ENCODE data around the gene SERPINA6. TPM values are rescaled to one million over a fixed set of nuclear protein-coding genes. Genes with fewer than 3 reads are reported as not detected.

The SERPINA6 gene
- total RNA-seq, 1 experiment from 2014 or later = not detected

DNA sequence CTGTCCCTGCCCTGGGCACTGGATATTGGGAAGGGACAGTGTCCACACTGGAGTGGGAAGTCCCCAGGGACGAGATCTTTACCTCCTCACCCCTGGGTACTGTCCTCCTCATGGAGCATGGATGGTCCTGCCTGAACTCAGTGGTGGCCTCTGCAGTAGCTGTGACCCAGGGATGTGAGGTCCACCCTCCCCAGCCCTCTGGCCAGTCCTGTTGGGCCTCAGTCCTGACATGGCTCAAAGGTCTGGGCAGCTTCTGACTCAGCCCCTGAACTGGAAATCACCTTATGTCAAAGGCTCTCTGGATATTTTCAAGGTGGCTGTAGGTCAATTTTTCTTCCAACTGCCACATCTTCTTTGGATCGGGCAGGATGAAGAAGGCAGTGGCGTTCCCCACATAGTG, 40.9 kb upstream of the SERPINA6 start:
- Histone ChIP-seq H3K9me3 (ENCODE audit: insufficient read depth, low read depth) (no peaks in the 10 kb centered on the region), H3K27me3 (ENCODE audit: insufficient read depth, low read depth) (peaks cover 10% of the 10 kb centered on the region), H3K4me1 (replicated peaks; ENCODE audit: insufficient read depth) (no peaks in the 10 kb centered on the region), H4K20me1 (ENCODE audit: insufficient read depth) (no peaks in the 10 kb centered on the region), H3K9me2 (ENCODE audit: insufficient read depth) (no peaks in the 10 kb centered on the region), H2AFZ (no peak overlapping the region), H3K4me2 (no peak overlapping the region), H3F3A (ENCODE audit: insufficient read depth, low read depth) (no peaks in the 10 kb centered on the region), H3K36me3 (ENCODE audit: low read depth) (no peaks in the 10 kb centered on the region), H3K4me3 (no peak overlapping the region), H3K79me2 (ENCODE audit: low read depth) (no peaks in the 10 kb centered on the region), H3K27ac (no peak overlapping the region)
- POLR2A ChIA-PET (ENCODE audit: unreplicated experiment) = no interaction called here
- CTCF ChIA-PET = no interaction called here
- TF ChIP-seq, protein P1, sequence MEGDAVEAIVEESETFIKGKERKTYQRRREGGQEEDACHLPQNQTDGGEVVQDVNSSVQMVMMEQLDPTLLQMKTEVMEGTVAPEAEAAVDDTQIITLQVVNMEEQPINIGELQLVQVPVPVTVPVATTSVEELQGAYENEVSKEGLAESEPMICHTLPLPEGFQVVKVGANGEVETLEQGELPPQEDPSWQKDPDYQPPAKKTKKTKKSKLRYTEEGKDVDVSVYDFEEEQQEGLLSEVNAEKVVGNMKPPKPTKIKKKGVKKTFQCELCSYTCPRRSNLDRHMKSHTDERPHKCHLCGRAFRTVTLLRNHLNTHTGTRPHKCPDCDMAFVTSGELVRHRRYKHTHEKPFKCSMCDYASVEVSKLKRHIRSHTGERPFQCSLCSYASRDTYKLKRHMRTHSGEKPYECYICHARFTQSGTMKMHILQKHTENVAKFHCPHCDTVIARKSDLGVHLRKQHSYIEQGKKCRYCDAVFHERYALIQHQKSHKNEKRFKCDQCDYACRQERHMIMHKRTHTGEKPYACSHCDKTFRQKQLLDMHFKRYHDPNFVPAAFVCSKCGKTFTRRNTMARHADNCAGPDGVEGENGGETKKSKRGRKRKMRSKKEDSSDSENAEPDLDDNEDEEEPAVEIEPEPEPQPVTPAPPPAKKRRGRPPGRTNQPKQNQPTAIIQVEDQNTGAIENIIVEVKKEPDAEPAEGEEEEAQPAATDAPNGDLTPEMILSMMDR (conservative IDR thresholded peaks at IDR 0.05) = no peak
- TF ChIP-seq EZH2 (IDR thresholded peaks at IDR 0.05; ENCODE audit: low read depth) = no peak
- intact Hi-C loops (cut with micrococcal nuclease; ENCODE audit: unreplicated experiment) = no loop called here
- no peak for DNase-seq
- BruUV-seq (replicated peaks) = no TSS peak

DNA sequence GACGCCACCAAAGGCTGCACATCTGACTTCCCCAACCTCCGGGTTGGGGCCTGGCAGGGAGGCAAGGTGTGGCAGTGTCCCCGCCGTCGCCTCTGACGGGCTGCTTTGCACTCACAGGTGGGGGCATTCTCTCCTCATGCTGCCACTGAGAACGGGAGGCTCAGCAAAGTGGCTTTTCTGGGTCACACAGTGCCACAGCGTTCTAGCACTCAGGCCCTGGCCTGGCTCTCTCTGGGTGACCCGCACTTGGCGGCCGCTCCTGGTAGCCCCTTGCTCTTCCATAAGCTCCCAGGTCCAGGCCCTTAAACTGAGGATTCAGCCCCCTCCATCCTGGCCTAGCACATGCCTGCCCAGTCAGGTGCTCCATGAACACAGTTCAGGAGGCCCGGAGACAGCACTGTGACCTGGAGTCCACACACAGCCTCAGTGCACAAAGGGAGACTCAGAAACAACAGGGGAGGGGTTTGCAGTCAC, 40.1 kb upstream of the SERPINA6 start:
- no peak overlapping the region for H3K4me2 ChIP-seq
- BruUV-seq (replicated peaks) = no TSS peak
- H3K27ac ChIP-seq = no peak overlapping the region
- H3K4me3 ChIP-seq = no peak overlapping the region
- no peaks in the 10 kb centered on the region for H3K4me1 ChIP-seq (replicated peaks; ENCODE audit: insufficient read depth)
- no peaks in the 10 kb centered on the region for H3K9me2 ChIP-seq (ENCODE audit: insufficient read depth)
- no peaks in the 10 kb centered on the region for H3K36me3 ChIP-seq (ENCODE audit: low read depth)
- H3K27me3 ChIP-seq (ENCODE audit: insufficient read depth, low read depth) = peaks cover 10% of the 10 kb centered on the region
- no peaks in the 10 kb centered on the region for H3K9me3 ChIP-seq (ENCODE audit: insufficient read depth, low read depth)
- no peak for DNase-seq
- no peak overlapping the region for H2AFZ ChIP-seq
- intact Hi-C loops (cut with micrococcal nuclease; ENCODE audit: unreplicated experiment) = no loop called here
- no peaks in the 10 kb centered on the region for H3F3A ChIP-seq (ENCODE audit: insufficient read depth, low read depth)
- ChIA-PET CTCF (no interaction called here), POLR2A (ENCODE audit: unreplicated experiment) (interaction anchor here (0.6 kb wide), 1 partner anchor 1633 kb away, joined by 3 read pairs; no protein-coding TSS in a partner anchor)
- no peaks in the 10 kb centered on the region for H4K20me1 ChIP-seq (ENCODE audit: insufficient read depth)
- no peaks in the 10 kb centered on the region for H3K79me2 ChIP-seq (ENCODE audit: low read depth)
- TF ChIP-seq EZH2 (IDR thresholded peaks at IDR 0.05; ENCODE audit: low read depth) = no peak
- TF ChIP-seq, protein P1 (conservative IDR thresholded peaks at IDR 0.05) = no peak

DNA sequence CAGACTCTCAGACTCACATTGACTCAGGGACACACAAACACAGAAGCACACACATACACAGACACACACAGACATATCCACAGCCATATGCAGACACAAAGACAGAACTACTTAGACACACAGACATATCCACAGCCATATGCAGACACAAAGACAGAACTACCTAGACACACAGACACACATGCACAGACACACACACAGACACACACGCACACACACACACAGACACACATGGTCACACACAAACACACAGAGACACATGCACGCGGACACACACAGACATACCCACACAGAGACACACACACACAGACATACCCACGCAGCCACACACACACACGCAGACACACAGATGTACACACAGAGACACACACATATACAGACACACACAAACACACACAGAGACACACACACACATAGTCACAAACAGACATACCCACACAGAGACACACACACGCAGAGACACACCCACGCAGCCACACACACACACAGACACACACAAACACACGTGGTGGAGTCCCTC, 39.5 kb upstream of the SERPINA6 start:
- no TSS peak for BruUV-seq (replicated peaks)
- no peak for TF ChIP-seq EZH2 (IDR thresholded peaks at IDR 0.05; ENCODE audit: low read depth)
- TF ChIP-seq, protein P1 (conservative IDR thresholded peaks at IDR 0.05) = no peak
- no peak overlapping the region for H3K4me2 ChIP-seq
- intact Hi-C loops (cut with micrococcal nuclease; ENCODE audit: unreplicated experiment) = no loop called here
- no peak overlapping the region for H3K27ac ChIP-seq
- H3K9me3 ChIP-seq (ENCODE audit: insufficient read depth, low read depth) = no peaks in the 10 kb centered on the region
- no peaks in the 10 kb centered on the region for H3K79me2 ChIP-seq (ENCODE audit: low read depth)
- no peaks in the 10 kb centered on the region for H4K20me1 ChIP-seq (ENCODE audit: insufficient read depth)
- no peaks in the 10 kb centered on the region for H3K4me1 ChIP-seq (replicated peaks; ENCODE audit: insufficient read depth)
- ChIA-PET POLR2A (ENCODE audit: unreplicated experiment) (interaction anchor here (0.6 kb wide), 1 partner anchor 1634 kb away, joined by 3 read pairs; no protein-coding TSS in a partner anchor), CTCF (no interaction called here)
- no peaks in the 10 kb centered on the region for H3F3A ChIP-seq (ENCODE audit: insufficient read depth, low read depth)
- H3K36me3 ChIP-seq (ENCODE audit: low read depth) = no peaks in the 10 kb centered on the region
- no peak overlapping the region for H2AFZ ChIP-seq
- H3K9me2 ChIP-seq (ENCODE audit: insufficient read depth) = no peaks in the 10 kb centered on the region
- DNase-seq = no peak
- no peak overlapping the region for H3K4me3 ChIP-seq
- peaks cover 10% of the 10 kb centered on the region for H3K27me3 ChIP-seq (ENCODE audit: insufficient read depth, low read depth)

All from PC-9 (cell line).